Fibroblast of pulmonary artery (primary cell): ENCODE results near the gene CDKL1.
A peak's percentile ranks its signal among the peaks of the same experiment; 100 is the strongest.
"Not testable (repeated sequence)": the region's sequence is repeated elsewhere in the genome, so short reads cannot be mapped to it uniquely, and the experiment has no call there.

Source experiments
- DNase-seq: peaks from one replicate; pipeline ENCODE4 v3.0.0-alpha.2; 2010; ENCODE audit warnings: low read depth
- H3K4me3 ChIP-seq: replicated peaks from 2 replicates; pipeline ENCODE4 v1.5.1; 2011; ENCODE audit warnings: low read depth, mild to moderate bottlenecking, control low read depth, low read length, moderate library complexity
- CTCF ChIP-seq: IDR thresholded peaks from 2 replicates; pipeline ENCODE4 v1.5.1; 2011; ENCODE audit warnings: mild to moderate bottlenecking, control low read depth, low read length, inconsistent platforms; ENCODE audit errors: missing control alignments

The CDKL1 gene

GRCh38 chr14:50318031-50318626, 78.6 kb downstream of the CDKL1 start:
- peak; percentile 75 for TF ChIP-seq CTCF
- DNase-seq, result peak; percentile 74
- H3K4me3 ChIP-seq, result no peak overlapping the region

GRCh38 chr14:50314098-50314497, 82.6 kb downstream of the CDKL1 start:
- H3K4me3 ChIP-seq, DNase-seq: not testable (repeated sequence)

- TF ChIP-seq CTCF, result no peak
- DNase-seq, result no peak
- peak overlapping the region; percentile 84 for H3K4me3 ChIP-seq
These were observed 84.0 kb downstream of the CDKL1 start for GRCh38 chr14:50312734-50313054.

GRCh38 chr14:50311972-50312733, 84.5 kb downstream of the CDKL1 start, which contains the start of the genes DMAC2L and L2HGDH:
DMAC2L (plus strand) TSS chr14:50312324; CDS start chr14:50321488, 9,164 bp downstream.
L2HGDH (minus strand) TSS chr14:50312229; CDS start chr14:50312150, 79 bp downstream.
- DNase-seq, result peak; percentile 91
- peak within 1 kb of the TSS; percentile 84 for H3K4me3 ChIP-seq
- TF ChIP-seq CTCF, result no peak

- peak overlapping the region; percentile 84 for H3K4me3 ChIP-seq
- peak; percentile 34 for TF ChIP-seq CTCF
- DNase-seq, result no peak
These were observed 85.2 kb downstream of the CDKL1 start for GRCh38 chr14:50311337-50311971.

- TF ChIP-seq CTCF, result no peak
- no peak overlapping the region for H3K4me3 ChIP-seq
- DNase-seq, result no peak
These were observed 86.2 kb downstream of the CDKL1 start for GRCh38 chr14:50310445-50310844.

GRCh38 chr14:50308363-50308915, 88.2 kb downstream of the CDKL1 start:
- H3K4me3 ChIP-seq, result no peak overlapping the region
- no peak for TF ChIP-seq CTCF
- no peak for DNase-seq
